Measurements from ENCODE around the gene PDK4. TPM values are rescaled to one million over a fixed set of nuclear protein-coding genes. Genes with fewer than 3 reads are reported as not detected.

The PDK4 gene
- 1.9 and 5.8 TPM in 2 replicates for total RNA-seq

DNA sequence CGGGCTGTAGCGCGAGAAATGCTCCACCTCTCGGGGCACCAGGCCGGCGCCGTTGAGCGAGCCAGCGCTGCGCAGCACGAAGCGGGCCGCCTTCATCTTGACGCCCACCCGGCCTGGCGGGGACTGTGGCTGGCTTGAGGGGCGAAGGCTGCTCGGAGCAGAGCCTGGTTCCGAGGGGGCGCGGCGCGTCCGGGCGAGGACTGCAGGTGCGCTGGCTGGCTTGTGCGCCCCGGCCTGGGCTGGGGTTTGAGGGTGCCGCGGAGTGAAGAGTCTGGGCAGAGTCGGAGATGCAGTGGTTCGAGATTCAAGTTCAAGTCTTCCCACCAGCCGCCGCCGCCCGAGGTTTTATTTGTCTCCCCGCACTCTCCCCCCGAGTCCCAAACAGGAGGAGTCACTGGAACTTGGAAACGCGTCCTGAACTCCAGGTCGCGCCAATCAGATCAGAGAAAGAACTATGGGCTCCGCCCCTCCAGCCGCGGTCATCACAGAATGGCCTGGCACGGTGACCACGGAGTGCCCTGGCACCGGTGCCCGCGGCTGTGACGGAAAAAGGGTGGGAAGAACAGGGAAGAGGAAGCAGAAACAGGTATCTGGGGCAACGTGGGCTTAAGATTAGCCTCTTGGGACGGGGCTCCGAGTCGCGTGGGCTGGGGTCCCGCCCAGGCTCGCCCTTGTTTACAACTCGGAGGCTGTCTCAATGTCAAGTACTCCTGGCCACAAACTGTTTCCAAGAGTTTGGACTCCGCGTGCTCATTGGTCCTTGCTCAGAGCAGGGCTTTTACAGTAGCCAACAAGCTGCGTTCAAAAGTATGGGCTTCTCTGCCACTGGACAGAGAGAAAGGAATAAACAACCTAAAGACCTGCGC is at the start of gene PDK4:
PDK4 (minus strand) TSS at position 319 of the 866 bp plus-strand sequence; CDS start at position 96, 223 bp downstream.
- peak; percentile 87 for DNase-seq (ENCODE audit: low read depth)

DNA sequence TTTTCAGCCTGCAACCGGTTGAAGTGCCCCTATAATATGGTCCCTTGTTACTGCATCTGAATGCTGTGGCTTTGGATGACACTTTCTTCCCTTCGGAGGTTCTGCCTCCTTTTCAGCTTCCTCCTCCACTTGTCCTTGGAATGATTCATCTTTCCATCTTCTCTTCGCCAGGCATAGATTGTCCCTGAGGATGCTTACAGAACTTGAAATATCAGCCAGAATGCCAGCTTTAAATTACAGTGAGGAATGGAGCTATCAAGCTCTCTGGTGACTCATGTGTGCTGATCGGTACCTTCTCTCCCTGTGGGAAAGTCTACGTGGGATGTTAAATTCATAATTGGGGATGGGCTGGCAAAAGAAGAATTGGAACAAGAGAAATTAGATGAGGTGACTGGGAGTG is 45.9 kb upstream of the PDK4 start:
- no peak for DNase-seq (ENCODE audit: low read depth)

DNA sequence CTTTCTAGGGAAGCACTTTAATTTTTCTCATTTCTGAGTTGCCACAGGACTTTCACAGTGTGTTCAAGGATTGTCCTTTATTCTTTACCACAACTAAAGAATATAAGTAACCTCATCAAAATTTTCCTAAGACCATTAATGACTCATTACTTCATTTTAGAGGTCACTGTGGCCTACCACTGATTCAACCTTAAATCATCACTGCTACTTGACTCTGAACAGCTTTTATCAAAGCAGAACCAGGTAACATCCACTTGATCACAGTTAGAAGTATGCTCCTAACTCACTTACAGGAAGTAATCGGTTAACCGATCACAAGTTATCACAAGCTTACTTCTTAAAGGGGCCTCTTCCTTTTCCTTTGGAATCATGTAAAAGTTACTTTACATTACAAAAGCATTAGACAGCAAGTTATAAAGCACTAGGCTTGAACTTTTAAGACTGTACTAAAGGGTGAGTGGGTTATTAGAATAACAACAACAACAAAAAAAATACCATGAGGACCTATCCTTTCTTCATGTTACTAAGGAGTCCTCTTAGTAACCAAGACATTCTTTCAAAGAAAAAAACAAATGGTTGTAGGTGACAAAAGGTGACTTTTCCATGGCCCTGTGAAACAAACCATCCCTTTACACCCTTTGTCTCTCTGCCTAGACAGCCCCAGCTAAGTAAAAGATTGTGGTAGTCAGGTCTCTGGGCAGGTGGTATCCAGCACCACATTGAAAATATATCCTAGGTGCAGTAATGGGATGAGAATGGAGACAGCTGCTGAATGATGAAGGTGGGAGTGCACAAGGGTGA is 40.0 kb upstream of the PDK4 start:
- peak; percentile 82 for DNase-seq (ENCODE audit: low read depth)

DNA sequence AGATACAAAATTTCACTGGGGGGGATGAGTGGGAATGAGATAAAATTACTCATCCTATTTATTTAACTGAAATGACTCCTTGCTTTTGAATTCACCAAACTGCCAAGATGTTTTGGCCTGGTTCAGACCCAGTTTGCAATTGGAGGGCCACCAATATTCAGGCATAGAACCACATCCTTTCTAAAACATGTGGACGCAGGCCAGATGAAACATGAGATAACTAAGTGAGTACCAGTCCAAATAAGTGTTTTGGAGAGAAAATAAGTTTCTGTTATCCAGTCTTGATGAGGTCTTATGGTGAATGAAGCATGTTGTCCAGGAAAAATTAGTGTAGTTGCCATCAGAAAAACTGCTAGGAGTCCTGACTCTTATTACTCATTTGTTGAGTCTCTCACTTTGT is 36.3 kb upstream of the PDK4 start:
- DNase-seq (ENCODE audit: low read depth), result no peak

- DNase-seq (ENCODE audit: low read depth), result peak; percentile 57
Measured at GRCh38 chr7:95631527-95631926, 35.2 kb upstream of the PDK4 start.

GRCh38 chr7:95630702-95631458 is 34.6 kb upstream of the PDK4 start:
- peak; percentile 63 for DNase-seq (ENCODE audit: low read depth)

- DNase-seq (ENCODE audit: low read depth), result peak; percentile 94
Measured at GRCh38 chr7:95628831-95629439, 32.6 kb upstream of the PDK4 start.

DNA sequence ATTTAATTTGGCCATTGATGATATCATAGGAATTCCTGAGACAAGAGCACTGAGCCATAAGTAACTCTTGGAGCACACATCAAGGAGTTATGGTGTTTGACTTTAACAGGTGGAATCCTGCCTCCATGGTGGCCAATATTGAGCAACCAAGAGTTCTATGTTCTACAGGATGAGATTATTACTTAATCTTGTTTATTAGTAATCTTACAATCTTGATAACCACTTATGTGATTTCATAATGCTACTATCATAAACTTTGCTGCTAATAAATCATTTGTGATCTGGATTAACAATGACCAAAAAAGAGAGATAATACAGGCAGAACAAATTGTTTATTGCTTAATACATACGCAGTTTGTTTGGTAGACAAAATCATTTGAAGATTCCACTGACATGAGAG is 27.5 kb upstream of the PDK4 start:
- DNase-seq (ENCODE audit: low read depth), result no peak

DNA sequence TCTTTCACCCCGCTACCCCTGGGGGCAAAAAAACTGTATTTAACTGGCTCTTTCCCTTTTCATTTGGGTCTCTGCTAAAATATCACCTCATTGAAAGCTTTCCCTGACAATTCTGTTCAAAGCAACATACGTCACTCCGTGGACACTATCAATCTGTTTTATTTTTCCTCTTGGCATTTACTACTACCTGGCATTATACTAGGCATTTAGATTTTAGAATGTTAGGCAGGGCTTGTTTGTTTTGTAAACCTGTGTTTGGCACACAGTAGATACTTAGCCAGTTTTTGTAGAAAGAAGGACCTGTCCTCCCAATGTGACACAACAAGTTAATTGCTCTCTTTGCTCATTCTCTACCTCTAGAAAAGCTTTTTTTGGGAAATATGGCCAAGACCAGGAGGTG is 26.5 kb upstream of the PDK4 start:
- no peak for DNase-seq (ENCODE audit: low read depth)

DNA sequence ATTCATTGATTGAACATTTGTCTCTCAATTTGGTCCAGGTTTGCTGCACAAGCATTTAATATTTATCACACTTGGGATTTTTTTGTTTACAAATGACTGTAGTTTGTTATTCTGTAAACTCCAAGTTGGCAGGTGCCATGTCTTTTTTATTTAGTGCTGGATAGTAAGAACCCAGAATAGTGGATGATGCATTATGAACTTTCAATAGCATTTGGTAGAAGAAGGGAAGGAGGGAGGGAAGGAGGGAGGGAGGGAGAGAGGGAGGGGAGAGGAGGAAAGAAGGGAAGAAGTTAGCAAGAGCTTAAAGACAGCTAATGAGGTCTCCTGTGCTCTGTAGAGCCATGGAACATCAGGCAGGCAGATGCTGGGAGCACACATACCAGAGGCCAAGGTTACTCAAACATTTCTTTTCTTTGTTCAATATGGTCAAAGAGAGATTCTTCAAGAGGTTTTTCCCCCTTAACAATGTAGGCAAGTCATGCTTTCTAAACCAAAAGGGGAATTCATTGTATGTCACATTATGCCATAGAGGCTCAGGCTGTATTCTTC is 25.8 kb upstream of the PDK4 start:
- no peak for DNase-seq (ENCODE audit: low read depth)

DNA sequence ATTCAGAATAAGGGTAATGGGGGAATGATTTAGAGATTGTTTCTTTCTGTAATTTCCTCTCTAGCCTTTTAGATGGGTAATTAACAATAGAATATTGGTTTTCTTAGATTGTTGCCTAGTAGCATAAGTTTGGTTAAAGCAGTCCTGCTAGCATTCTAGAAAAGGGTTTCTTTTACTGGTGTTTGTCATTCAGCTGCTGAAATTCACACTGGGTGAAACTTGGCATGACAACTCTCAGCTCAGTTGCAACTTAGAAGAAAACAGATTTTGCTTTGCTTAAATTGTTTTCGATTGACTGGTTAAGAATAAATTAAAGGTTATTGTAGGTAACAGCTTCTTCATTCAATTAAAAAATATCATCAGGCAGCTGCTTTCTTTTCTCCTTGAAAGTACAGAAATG is 25.1 kb upstream of the PDK4 start:
- no peak for DNase-seq (ENCODE audit: low read depth)

GRCh38 chr7:95620631-95621030 is 24.3 kb upstream of the PDK4 start:
- DNase-seq (ENCODE audit: low read depth), result no peak

DNA sequence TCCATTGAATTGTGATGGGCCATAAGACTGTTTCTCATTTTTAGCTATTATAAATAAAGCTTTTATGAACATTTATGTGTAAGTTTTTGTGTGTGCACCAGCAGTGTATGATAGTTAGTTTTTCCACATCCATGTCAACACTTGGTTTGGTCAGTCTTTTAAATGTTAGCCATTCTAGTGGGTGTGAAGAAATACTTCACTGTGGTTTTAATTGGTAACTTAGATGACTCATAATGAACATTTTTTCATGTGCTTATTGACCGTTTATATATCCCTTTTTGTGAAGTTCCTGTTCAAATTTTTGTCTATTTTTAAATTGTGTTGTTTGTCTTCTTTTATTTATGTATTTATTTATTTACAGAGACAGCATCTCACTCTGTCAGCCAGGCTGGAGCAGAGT is 23.6 kb upstream of the PDK4 start:
- DNase-seq (ENCODE audit: low read depth), result no peak

- no peak for DNase-seq (ENCODE audit: low read depth)
Measured at GRCh38 chr7:95619517-95619916, 23.2 kb upstream of the PDK4 start.

DNA sequence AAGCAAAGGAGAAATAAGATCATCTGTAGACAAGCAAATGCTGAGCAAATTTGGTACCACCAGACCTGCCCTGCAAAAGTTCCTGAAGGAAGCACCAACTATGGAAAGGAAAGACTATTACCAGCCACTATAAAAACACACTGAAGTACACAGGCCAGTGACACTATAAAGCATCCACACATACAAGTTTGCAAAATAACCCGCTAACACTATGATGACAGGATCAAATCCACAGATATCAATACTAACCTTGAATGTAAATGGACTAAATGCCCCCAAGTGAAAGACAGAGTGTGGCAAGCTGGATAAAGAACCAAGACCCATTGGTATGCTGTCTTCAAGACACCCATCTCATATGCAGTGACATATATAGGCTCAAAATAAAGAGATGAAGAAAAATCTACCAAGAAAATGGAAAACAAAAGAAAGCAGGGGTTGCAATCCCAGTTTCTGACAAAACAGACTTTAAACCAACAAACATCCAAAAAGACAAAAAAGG is 18.2 kb upstream of the PDK4 start:
- no peak for DNase-seq (ENCODE audit: low read depth)

GRCh38 chr7:95611224-95611623 is 14.9 kb upstream of the PDK4 start:
- DNase-seq (ENCODE audit: low read depth), result no peak

GRCh38 chr7:95609277-95609971 is 13.1 kb upstream of the PDK4 start:
- DNase-seq (ENCODE audit: low read depth), result peak; percentile 86

DNA sequence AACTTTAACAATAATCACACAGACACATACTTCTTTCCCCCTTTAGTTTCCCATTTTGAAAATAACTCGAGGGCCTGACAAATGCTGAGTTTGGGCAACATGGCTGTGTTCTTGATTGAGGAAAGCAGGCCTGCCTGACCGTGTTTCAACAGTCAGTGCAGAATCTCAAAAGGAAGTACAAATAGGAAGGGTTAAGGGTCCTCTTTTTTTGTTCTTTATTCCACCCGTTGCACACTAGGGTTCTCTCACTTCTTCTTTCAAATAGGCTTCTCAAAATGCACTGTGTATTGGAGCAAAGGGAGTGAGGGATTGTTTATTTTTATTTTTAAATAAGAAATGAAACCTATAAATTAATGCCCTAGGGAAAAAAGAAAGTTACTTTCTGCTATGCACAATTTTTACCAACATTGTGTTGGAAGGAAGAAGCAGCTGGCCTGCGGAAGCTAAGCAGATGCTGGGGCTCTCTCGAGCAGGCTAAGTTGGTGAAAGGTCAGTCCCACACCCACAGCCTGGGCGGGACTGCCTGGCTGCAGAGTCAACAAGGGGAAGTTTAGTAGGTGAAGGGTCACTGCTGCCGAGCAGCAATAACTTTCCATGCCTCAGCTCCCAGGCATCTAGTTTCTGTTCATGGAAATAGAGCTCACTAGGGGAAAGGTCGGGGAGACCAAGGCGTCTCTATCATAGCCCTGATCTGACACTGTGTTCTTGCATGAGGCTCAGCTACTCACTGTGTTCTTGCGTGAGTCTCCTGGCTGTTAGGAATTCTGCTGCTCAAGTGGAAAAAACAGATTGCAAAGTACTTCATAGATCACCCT is 12.2 kb upstream of the PDK4 start:
- peak; percentile 99 for DNase-seq (ENCODE audit: low read depth)

DNA sequence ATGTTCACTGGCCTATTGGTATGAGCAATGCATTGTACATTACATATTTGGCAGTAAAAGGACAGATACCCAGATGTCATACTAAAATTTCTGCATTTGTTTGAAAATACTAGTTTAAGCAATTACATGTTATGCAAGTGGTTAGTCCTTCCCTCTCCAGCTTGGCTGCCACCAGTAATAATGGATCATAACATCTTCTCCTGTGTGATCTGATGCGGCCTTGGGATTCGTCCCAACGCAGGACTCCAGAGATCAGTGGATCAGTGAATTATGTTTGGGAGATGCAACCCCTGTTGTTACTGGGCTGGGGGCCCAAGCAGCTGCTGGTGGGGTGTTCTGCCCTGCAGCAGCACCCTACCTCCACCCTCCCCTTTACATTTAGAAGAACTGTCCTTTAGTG is 11.2 kb upstream of the PDK4 start:
- DNase-seq (ENCODE audit: low read depth), result no peak

DNA sequence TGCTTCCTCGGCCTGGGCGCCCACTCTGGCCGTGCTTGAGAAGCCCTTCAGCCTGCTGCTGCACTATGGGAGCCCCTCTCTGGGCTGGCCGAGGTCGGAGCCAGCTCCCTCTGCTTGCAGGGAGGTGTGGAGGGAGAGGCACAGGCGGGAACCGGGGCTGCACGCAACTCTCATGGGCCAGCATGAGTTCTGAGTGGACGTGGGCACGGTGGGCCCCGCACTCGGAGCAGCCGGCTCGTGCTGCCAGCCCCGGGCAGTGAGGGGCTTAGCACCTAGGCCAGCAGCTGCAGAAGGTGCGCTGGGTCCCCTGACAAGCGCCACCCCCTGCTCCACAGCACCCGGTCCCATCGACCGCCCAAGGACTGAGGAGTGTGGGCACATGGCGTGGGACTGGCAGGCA is 9.0 kb upstream of the PDK4 start:
- no peak for DNase-seq (ENCODE audit: low read depth)

Measured in renal cortical epithelial cell (primary cell).